ENCODE results near the gene STEAP2.

- TF ChIP-seq, protein P1, sequence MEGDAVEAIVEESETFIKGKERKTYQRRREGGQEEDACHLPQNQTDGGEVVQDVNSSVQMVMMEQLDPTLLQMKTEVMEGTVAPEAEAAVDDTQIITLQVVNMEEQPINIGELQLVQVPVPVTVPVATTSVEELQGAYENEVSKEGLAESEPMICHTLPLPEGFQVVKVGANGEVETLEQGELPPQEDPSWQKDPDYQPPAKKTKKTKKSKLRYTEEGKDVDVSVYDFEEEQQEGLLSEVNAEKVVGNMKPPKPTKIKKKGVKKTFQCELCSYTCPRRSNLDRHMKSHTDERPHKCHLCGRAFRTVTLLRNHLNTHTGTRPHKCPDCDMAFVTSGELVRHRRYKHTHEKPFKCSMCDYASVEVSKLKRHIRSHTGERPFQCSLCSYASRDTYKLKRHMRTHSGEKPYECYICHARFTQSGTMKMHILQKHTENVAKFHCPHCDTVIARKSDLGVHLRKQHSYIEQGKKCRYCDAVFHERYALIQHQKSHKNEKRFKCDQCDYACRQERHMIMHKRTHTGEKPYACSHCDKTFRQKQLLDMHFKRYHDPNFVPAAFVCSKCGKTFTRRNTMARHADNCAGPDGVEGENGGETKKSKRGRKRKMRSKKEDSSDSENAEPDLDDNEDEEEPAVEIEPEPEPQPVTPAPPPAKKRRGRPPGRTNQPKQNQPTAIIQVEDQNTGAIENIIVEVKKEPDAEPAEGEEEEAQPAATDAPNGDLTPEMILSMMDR (IDR thresholded peaks at IDR 0.05; ENCODE audit: borderline replicate concordance, extremely low read depth, low read length, poor library complexity, severe bottlenecking), result no peak
- TF ChIP-seq EZH2 (IDR thresholded peaks at IDR 0.05; ENCODE audit: borderline replicate concordance, low read depth, low read length, severe bottlenecking), result no peak
Measured at GRCh38 chr7:90169891-90170290, 41.6 kb upstream of the STEAP2 start.

All from DND-41 (cell line).